Left hindlimb (tissue), 1 donor: ENCODE measurements around the gene ATP6V0A1.
"Not testable (repeated sequence)": the region's sequence is repeated elsewhere in the genome, so short reads cannot be mapped to it uniquely, and the experiment has no call there.

Source experiments
- DNase-seq: peaks from one replicate; pipeline ENCODE4 v3.0.0-alpha.2; 2018

ATP6V0A1 gene

DNA sequence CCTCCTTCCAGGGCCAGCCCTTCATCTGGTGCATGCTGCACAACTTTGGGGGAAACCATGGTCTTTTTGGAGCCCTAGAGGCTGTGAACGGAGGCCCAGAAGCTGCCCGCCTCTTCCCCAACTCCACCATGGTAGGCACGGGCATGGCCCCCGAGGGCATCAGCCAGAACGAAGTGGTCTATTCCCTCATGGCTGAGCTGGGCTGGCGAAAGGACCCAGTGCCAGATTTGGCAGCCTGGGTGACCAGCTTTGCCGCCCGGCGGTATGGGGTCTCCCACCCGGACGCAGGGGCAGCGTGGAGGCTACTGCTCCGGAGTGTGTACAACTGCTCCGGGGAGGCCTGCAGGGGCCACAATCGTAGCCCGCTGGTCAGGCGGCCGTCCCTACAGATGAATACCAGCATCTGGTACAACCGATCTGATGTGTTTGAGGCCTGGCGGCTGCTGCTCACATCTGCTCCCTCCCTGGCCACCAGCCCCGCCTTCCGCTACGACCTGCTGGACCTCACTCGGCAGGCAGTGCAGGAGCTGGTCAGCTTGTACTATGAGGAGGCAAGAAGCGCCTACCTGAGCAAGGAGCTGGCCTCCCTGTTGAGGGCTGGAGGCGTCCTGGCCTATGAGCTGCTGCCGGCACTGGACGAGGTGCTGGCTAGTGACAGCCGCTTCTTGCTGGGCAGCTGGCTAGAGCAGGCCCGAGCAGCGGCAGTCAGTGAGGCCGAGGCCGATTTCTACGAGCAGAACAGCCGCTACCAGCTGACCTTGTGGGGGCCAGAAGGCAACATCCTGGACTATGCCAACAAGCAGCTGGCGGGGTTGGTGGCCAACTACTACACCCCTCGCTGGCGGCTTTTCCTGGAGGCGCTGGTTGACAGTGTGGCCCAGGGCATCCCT, 84.8 kb downstream of the ATP6V0A1 start:
- peak; percentile 50 for DNase-seq

DNA sequence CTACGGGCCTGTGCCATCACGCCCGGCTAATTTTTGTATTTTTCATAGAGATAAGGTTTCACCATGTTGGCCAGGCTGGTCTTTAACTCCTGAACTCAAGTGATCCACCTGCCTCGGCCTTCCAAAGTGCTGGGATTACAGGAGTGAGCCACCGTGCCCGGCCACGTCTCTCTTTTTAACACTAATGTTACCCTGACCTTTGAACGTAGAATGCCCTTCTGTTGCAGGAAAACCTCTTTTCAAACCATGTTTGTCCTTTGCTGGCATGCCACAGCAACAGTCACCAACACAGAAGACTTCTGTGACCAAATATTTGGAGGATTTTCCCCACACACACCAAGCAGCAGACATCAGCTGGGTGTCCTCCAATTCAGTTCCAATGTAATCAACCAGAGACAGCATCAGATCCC, 86.2 kb downstream of the ATP6V0A1 start:
- no peak for DNase-seq

DNA sequence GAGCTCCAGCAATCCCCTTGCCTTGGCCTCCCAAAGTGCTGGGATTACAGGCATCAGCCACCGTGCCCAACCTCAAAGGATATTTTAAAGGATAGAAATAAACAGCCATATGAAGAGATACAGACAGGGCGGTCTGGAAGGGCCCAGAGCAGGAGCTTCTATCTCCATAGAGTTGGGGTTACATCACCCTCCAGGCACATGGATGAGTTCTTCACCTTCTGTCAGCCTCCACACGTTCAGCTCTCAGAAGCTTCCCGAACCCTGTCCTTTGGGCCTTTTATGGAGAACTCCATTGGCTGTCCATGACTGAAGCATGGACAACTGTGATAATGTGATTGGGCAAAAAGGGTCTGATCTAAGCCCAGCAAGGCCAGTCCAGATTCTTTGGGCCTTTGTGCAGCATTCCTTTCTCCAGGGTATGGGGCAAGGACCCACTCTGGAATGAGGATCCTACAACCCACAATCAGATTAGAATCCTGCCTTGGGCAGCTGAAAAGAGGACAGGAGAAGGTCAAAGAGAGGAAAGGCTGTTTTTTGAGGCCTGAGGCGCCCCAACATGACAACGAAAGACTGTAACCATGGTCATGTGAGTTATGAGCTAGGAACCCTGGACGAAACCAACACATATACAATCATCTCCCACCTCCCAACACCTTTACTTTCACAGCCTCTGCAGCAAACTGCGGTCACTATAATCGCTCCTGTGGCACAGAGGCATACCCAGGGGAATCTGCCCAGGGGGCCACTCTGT, 87.3 kb downstream of the ATP6V0A1 start:
- DNase-seq: not testable (repeated sequence)

DNA sequence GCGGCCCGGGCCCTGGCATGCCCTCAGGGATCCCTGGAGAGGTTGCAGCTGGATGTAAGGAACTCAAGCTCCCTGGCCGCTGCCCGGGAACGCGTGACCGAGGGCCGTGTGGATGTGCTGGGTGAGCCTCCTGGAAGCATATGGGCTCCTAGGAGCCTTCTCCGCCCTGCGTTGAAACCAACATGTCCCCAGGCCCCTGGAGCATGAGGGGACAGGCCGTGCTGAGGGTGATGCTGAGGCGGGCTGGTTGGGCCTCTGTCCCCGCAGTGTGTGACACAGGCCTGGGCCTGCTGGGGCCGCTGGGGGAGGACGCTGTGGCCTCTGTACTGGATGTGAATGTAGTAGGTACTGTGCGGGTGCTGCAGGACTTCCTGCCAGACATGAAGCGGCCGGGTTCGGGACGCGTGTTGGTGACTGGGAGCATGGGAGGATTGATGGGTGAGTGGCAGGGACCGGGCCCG, 88.4 kb downstream of the ATP6V0A1 start:
- no peak for DNase-seq

DNA sequence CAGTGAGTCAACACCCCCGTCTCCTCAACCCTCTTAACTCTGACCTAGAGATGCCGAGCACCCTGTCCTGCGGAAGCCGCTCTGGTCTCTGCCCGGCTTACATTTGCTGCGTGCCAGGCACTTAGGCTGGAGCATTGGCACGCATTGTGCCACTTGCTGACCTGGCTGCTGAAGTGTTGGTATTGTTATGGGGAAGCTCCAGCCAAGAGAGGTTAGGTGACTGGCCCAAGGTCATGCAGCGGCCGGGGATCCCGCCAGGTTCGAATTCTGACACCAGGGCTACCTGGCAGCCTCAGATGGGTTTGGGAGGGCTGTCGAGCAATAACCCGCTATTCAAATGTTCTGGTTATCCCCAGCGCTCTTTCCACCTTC, 89.0 kb downstream of the ATP6V0A1 start:
- no peak for DNase-seq

DNA sequence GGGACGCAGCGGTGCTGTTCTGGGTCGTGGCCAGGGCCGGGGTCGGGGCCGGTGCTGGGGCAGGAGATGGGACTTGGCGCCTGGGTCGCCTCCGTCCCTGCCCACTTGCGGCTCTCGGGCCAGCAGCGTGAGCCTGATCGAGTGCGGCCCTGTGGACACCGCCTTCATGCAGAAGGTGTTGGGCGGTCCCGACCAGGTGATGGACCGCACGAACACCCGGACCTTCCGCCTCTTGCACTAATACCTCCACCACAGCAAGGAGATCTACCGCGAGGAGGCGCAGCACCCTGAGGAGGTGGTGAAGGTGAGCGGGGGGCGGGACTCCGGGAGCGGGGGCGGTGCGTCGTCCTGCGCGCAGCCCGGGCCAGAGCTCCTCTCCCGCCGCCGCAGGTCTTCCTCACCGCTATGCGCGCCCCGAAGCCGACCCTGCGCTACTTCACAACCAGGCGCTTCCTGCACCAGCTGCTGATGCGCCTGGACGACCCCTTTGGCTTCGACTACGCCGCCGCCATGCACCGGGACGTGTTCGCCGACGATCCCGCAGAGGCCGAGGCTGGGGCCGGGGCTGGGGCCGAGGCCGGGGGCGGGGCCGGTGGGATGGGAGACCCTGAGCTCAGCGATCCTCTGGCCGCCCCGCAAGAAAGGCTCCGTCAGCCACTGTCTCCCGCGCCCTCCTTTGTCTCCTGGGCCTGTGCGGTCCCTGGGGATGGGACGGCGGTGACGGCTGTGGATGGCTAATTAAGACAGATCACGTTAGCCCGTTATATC, 89.6 kb downstream of the ATP6V0A1 start:
- peak; percentile 71 for DNase-seq

DNA sequence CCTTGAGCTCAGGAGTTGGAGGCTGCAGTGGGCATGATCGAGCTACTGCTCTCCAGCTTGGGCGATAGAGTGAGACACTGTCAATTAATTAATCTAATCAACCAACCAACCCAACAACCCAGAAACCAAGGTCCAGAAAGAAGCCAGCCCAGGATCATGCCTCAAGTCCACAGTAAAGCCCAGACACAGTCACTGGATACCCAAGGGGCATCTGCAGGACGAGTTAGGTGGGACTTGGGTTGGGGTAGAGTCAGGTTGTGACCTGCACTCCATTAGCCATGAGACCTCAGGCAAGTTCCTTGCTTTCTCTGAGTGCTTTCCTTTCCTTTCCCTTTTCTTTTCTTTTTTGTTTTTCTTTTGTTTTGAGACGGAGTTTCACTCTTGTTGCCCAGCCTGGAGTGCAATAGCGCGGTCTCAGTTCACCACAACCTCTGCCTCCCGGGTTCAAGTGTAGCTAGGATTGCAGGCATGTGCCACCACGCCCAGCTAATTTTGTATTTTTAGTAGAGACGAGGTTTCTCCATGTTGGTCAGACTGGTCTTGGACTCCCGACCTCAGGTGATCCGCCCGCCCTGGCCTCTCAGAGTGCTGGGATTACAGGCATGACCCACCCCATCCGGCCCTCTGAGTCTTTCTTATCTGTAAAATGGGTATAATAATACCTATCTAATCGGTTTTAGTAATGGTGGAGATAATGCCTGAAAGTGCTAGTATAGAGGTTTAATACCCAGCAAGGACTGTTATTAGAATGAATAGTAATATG, 90.5 kb downstream of the ATP6V0A1 start:
- no peak for DNase-seq

DNA sequence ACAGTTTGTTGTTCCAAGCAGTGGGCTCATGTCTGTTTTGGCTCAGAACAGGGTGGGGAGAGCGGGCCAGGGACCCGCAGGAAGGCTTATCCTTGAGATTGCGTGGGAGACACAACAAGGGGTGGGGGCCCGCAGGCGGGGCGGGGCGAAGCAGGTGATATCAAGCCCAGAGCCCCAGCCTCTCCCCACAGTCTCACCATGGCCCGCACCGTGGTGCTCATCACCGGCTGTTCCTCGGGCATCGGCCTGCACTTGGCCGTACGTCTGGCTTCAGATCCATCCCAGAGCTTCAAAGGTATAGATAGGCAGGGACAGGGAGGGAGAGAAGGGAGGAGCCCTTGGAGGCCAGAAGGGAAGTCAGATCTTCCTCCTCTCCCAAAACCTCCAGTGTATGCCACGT, 94.1 kb downstream of the ATP6V0A1 start, which contains the start of gene HSD17B1:
HSD17B1 (plus strand) TSS at position 188 of the 400 bp plus-strand sequence; CDS start at position 199, 11 bp downstream.
- not testable (repeated sequence) for DNase-seq

DNA sequence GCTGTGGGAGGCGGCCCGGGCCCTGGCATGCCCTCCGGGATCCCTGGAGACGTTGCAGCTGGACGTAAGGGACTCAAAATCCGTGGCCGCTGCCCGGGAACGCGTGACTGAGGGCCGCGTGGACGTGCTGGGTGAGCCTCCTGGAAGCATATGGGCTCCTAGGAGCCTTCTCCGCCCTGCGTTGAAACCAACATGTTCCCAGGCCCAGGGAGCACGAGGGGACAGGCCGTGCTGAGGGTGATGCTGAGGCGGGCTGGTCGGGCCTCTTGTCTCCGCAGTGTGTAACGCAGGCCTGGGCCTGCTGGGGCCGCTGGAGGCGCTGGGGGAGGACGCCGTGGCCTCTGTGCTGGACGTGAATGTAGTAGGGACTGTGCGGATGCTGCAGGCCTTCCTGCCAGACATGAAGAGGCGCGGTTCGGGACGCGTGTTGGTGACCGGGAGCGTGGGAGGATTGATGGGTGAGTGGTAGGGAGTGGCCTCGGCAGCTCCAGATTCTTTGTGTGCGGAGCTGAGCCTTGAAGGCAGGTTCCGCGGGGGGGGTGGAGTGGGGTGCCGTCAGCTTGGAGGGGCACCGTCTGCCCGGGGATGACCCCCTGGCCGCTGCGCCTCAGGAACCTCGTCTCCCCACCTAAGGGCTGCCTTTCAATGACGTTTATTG, 94.6 kb downstream of the ATP6V0A1 start:
- DNase-seq: no peak

DNA sequence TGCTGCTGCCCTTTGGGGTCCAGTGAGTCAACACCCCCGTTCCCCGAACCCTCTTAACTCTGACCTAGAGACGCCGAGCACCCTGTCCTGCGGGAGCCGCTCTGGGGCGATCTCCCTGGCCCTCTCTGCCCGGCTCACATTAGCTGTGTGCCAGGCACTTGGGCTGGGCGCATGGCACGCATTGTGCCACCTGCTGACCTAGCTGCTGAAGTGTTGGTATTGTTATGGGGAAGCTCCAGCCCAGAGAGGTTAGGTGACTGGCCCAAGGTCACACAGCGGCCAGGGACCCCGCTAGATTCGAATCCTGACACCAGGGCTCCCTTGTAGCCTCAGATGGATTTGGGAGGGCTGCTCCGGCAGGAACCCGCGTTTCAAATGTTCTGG, 95.2 kb downstream of the ATP6V0A1 start:
- DNase-seq: no peak

DNA sequence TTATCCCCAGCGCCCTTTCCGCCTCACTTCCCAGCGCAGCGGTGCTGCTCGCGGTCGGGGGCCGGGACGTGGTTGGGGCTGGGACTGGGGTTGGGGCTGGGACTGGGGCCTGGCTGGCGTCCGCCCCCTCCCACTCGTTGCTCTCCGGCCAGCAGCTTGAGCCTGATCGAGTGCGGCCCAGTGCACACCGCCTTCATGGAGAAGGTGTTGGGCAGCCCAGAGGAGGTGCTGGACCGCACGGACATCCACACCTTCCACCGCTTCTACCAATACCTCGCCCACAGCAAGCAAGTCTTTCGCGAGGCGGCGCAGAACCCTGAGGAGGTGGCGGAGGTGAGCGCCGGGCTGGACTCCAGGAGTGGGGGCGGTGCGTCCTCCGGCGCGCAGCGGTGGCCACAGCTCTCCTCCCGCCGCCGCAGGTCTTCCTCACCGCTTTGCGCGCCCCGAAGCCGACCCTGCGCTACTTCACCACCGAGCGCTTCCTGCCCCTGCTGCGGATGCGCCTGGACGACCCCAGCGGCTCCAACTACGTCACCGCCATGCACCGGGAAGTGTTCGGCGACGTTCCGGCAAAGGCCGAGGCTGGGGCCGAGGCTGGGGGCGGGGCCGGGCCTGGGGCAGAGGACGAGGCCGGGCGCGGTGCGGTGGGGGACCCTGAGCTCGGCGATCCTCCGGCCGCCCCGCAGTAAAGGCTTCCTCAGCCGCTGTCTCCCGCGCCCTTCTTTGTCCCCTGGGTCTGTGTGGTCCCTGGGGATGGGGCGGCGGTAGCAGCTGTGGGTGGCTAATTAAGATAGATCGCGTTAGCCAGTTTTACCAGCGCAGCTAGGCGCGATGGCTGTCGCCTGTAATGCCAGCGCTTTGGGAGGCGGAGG, 95.8 kb downstream of the ATP6V0A1 start:
- DNase-seq: peak; percentile 93

DNA sequence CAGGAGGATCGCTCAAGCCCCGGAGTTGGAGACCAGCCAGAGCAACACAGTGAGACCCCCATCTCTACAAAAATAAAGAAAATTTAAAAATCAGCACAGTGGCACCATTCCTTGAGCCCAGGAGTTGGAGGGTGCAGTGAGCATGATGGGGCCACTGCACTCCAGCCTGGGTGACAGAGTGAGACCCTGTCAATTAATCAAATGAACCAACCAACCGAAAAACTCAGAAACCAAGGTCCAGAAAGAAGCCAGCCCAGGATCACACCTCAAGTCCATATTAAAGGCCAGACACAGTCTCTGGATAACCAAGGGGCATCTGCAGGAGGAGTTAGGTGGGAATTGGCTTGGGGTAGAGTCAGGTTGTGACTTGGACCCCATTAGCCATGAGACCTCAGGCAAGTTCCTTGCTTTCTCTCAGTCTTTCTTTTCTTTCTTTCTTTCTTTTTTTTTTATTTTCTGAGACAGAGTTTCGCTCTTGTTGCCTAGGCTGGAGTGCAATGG, 96.5 kb downstream of the ATP6V0A1 start:
- no peak for DNase-seq

DNA sequence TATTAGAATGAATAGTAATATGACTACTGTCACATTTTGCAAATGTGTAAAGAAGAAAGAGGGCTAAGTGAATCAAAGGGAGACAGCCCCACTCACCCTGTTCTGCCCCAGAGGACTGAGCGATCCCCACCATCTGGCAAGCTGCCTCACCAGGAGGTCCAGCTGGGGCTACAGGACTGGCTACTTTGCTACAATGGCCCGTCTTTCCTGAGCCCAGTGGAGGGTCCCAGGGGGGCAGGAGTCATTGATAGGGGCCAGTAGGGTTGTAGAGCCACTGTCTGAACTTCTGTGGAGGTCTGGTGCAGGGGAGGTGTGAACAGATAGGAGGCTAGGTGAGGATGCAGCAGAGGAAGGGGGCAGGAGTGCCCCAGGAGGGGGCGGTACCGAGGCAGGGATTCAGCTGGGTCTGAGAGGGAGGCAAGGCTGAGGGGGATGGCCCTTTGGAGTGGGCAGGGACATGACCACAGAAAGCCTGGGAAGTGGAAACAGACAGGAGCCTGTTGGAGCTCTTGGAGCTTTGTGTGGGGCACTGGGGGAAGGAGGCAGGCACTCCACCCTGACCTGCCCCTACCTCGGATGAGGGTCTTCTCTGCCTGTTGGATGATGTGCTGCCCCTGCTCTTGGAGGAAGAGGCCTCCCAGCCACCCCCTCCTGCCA, 97.4 kb downstream of the ATP6V0A1 start:
- DNase-seq: not testable (repeated sequence)

DNA sequence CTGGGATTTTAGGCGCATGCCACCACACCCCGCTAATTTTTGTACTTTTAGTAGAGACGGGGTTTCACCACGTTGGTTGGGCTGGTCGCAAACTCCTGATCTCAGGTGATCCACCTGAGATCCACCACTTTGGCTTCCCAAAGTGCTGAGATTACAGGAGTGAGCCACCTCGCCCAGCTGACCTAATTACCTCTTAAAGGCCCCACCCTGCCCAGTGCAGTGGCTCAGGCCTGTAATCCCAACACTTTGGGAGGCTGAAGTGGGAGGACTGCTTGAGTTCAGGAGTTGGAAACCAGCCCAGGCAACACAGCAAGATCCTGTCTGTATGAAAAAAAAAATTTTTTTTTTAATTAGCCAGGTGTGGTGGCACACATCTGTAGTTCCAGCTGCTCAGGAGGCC, 100.4 kb downstream of the ATP6V0A1 start:
- DNase-seq: no peak

DNA sequence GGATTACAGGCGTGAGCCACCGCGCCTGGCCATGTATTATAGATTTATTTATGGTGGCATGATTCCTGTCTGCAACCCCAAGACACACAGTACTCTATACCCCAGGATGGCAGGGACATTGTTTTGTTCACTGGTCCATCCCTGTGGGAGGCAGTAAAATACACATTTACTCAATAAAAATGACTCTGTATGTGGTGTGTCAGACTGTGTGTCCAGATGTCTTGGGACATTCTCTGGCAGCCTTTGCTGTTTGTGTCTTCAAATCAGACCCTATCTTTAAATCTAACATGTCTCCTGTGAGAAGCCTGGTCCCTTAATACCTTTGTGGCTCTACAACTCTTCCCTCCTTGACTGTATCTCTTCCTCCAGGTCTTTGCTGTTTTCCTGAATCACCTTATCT, 101.6 kb downstream of the ATP6V0A1 start:
- DNase-seq: no peak

DNA sequence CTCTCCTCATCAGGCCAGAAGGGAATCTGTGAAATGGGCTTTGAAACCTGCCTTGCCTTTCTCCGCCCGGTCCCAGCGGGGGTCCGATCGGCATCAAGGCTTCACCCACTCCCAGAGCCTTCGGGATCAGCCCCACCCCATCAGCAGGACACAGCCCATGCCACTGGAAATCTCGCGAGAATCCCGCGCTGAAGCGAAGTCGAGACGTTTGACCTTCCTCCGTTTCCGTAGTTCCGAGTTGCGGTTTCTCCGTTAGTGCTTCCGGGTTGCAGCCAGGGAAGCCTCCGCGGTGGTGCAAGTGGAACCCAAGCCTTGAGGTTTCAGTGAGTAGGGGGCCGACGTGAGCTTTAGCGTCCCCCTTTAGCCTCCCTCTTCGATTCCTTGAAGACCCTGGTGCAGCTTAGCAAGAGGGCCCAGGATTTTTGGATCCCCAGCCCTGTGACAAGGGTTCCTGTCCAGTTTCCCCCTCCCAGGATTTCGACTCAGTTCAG, 103.3 kb downstream of the ATP6V0A1 start, which contains the start of gene COASY:
COASY (plus strand) TSS at position 252 of the 491 bp plus-strand sequence. CDS start 475 bp downstream, outside the sequence.
- DNase-seq: peak; percentile 96

DNA sequence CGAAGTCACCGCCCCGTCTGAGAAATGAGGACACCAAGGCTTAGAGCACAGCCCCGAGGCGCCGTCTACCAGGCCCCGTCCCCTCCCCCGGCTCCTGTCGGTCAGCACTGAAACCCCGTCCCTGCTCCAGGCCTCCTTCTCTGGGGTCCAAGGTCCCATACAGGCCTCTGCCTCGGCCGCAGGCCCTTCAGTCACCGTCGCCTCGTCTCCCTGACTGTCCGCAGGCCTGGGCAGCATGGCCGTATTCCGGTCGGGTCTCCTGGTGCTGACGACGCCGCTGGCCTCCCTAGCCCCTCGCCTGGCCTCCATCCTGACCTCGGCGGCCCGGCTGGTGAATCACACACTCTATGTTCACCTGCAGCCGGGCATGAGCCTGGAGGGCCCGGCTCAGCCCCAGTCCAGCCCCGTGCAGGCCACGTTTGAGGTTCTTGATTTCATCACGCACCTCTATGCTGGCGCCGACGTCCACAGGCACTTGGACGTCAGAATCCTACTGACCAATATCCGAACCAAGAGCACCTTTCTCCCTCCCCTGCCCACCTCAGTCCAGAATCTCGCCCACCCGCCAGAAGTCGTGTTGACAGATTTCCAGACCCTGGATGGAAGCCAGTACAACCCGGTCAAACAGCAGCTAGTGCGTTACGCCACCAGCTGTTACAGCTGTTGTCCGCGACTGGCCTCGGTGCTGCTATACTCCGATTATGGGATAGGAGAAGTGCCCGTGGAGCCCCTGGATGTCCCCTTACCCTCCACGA, 103.9 kb downstream of the ATP6V0A1 start:
- no peak for DNase-seq

DNA sequence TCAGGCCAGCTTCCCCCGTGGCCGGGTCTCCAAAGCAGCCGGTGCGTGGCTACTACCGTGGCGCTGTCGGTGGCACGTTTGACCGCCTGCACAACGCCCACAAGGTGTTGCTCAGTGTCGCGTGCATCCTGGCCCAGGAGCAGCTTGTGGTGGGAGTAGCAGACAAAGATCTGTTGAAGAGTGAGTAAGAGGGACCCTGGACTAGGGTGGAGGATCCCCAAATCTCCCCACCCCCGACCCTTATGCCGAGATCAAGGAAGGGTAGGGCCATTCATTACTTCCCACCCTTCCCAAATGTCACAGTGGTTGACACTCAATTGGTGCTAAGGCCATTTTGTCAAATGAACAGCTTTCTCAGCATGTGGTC, 104.4 kb downstream of the ATP6V0A1 start:
- DNase-seq: no peak

DNA sequence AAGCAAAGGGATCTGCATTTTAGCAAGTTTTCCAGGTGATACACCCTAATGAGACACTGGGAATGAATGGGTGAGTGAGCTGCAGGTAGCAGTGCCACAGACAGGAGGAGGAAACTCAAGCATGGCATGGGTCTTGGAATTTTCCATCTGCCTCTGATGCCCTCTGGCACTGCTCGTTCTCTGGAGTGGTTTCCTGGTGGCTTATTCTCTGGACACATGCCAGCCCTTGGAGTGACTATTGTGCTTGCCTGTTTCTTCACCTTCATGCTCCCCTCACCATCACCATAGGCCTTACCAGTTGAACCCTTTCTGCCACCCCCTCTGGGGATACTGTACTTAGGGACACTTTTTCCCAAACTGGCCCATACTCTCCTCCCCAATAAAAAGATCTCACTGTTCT, 104.9 kb downstream of the ATP6V0A1 start:
- DNase-seq: no peak
